Endothelial cell (in vitro differentiated cells): Measurements from ENCODE around the gene PANK3. TPM values are rescaled to one million over a fixed set of nuclear protein-coding genes. Genes with fewer than 3 reads are reported as not detected.

Experiments
- DNase-seq: peaks from one replicate; pipeline ENCODE4 v3.0.0; 2021; ENCODE audit warnings: low spot score
- H3K27ac Mint-ChIP-seq: one replicate; pipeline ENCODE4 v1.8.0; 2021; ENCODE audit warnings: mixed read lengths, inconsistent platforms; ENCODE audit not compliant: unreplicated experiment
- H3K27me3 Mint-ChIP-seq: one replicate; pipeline ENCODE4 v1.8.0; 2021; ENCODE audit warnings: mild to moderate bottlenecking, moderate library complexity, mixed read lengths, inconsistent platforms; ENCODE audit not compliant: unreplicated experiment
- H3K36me3 Mint-ChIP-seq: one replicate; pipeline ENCODE4 v1.8.0; 2021; ENCODE audit warnings: mild to moderate bottlenecking, low read depth, mixed read lengths, inconsistent platforms; ENCODE audit not compliant: unreplicated experiment
- H3K4me1 Mint-ChIP-seq: one replicate; pipeline ENCODE4 v1.8.0; 2021; ENCODE audit warnings: mild to moderate bottlenecking, mixed read lengths, inconsistent platforms; ENCODE audit not compliant: unreplicated experiment
- H3K4me3 Mint-ChIP-seq: one replicate; pipeline ENCODE4 v1.8.0; 2021; ENCODE audit warnings: mild to moderate bottlenecking, mixed read lengths, inconsistent platforms; ENCODE audit not compliant: unreplicated experiment
- H3K9me3 Mint-ChIP-seq: one replicate; pipeline ENCODE4 v1.8.0; 2021; ENCODE audit warnings: mixed read lengths, inconsistent platforms; ENCODE audit not compliant: unreplicated experiment
- total RNA-seq: library from RNA; stranded (reverse); fragmentation: NEBNext Ultra II Directional; extraction: Animal tissue kit (Norgen Biotek cat#: 25700); gene quantifications from one replicate; pipeline ENCODE4 v1.2.1, GENCODE V29; 2021; ENCODE audit not compliant: unreplicated experiment
- TF ChIP-seq, protein P1 (sequence below): fragments of 200-600 bp; sonication (generic); IDR thresholded peaks from one replicate; pipeline ENCODE4 v1.5.0; 2021; ENCODE audit warnings: antibody characterized with exemption; ENCODE audit not compliant: unreplicated experiment

The PANK3 gene
- total RNA-seq, 1 donor from 2014 or later = 103 TPM

DNA sequence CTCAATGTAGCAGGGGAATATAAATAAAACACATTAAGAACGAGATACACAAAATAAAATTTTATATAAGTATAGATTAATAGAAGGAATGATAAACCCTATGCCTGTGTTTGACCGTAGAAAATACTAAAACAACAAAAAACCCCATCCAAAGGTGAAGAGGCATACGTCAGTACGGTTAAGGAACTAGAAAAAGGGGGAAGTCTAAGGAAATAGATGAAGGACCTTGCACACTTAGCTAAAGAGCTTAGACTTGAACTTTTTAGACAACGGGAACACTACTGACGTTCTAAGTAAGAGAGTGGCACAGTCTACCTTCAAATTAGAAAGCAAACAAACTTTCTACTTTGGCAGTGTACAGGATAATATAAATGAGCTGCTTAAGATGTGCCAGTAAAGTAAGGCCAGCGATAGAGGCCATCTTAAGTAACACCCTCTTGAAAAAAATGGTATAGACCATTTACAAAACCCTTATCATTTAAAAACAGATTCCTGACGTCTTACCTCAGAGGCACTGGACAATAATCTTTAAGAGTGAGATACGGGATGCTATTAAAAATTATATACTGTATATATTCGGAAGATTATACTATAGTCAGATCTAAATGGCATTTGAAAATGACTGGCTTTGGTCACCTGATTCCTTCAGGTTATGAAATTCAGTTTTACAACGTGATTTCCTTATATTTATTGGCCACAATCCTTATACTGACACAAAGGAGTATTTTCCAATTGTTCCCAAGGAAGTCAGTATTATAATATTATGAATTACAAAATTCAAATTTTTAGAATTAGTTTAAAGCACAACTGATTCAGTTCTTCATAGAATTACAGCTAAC, 8.5 kb downstream of the PANK3 start:
- Mint-ChIP-seq H3K36me3 (peaks cover 9% of the 10 kb centered on the region), H3K4me1 (peaks cover 10% of the 10 kb centered on the region), H3K27me3 (peaks cover 3% of the 10 kb centered on the region), H3K27ac (no peak overlapping the region), H3K4me3 (no peak overlapping the region), H3K9me3 (no peaks in the 10 kb centered on the region)
- TF ChIP-seq, protein P1, sequence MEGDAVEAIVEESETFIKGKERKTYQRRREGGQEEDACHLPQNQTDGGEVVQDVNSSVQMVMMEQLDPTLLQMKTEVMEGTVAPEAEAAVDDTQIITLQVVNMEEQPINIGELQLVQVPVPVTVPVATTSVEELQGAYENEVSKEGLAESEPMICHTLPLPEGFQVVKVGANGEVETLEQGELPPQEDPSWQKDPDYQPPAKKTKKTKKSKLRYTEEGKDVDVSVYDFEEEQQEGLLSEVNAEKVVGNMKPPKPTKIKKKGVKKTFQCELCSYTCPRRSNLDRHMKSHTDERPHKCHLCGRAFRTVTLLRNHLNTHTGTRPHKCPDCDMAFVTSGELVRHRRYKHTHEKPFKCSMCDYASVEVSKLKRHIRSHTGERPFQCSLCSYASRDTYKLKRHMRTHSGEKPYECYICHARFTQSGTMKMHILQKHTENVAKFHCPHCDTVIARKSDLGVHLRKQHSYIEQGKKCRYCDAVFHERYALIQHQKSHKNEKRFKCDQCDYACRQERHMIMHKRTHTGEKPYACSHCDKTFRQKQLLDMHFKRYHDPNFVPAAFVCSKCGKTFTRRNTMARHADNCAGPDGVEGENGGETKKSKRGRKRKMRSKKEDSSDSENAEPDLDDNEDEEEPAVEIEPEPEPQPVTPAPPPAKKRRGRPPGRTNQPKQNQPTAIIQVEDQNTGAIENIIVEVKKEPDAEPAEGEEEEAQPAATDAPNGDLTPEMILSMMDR = no peak
- DNase-seq = no peak

DNA sequence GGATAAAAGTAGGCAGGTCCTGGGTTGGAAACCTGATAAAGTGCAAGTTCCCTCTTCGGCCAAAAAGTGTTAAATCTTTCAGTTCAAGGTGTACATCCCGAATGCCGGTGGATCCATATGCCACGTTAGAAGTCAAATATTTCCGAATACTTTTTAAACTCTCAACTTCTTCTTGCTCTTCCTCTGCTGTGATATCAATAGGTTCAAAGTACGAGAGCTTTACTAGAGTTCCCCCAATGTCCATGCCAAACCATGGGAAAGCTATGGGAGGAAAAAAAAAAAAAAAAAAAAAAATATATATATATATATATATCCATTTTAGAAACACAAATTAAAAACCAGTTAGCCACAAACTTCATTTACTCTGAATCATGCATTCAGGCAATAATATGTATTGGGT, 10.4 kb downstream of the PANK3 start:
- Mint-ChIP-seq H3K4me1 (peaks cover 7% of the 10 kb centered on the region), H3K9me3 (no peaks in the 10 kb centered on the region), H3K27me3 (peaks cover 3% of the 10 kb centered on the region), H3K27ac (no peak overlapping the region), H3K4me3 (no peak overlapping the region), H3K36me3 (peaks cover 9% of the 10 kb centered on the region)
- no peak for DNase-seq
- TF ChIP-seq, protein P1 = no peak

DNA sequence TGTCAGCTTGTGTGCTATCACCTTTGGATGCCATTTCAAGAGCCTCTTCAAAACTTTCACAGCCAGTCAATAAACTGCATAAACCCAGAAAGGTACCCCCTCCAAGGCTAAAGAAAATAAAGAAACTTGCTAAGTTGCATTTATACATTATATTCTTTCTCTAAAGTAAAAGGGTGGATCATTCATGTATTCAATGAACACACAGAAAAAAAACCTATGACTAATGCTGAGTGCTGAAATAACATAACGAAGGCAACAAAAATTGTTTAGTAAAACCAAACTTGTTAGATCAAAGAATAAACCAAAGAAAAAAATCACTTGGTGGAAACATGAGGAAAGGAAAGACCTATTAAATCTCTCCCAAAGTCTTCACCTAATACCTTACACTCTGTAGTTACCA, 15.2 kb downstream of the PANK3 start:
- peaks cover 9% of the 10 kb centered on the region for H3K36me3 Mint-ChIP-seq
- no peaks in the 10 kb centered on the region for H3K27me3 Mint-ChIP-seq

DNA sequence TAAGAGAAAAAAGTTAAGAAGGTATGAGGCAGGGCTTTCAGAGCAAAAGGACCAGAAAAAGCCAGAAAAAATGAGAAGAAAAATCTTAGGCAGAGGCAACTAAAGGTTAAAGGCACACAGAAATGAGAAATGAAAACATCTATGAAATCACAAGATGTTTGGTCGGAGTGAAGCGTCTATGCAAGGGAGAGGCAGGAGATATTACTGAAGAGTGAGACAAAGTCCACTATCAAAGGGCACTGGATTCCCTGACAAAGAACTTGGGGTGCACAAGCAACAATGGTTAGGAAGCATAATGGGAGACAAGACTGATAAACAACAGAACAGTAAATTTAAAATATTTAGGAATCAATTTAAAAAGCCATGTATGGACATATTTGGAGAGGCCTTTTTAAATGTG, 16.9 kb downstream of the PANK3 start:
- Mint-ChIP-seq H3K27ac (peak overlapping the region; percentile 40), H3K9me3 (no peaks in the 10 kb centered on the region), H3K36me3 (peaks cover 7% of the 10 kb centered on the region), H3K27me3 (no peaks in the 10 kb centered on the region), H3K4me1 (no peaks in the 10 kb centered on the region), H3K4me3 (no peak overlapping the region)
- DNase-seq = no peak
- TF ChIP-seq, protein P1 = no peak

More for the DNA sequence above, 15.2 kb downstream of the PANK3 start:
- H3K9me3 Mint-ChIP-seq = no peaks in the 10 kb centered on the region
- no peak overlapping the region for H3K27ac Mint-ChIP-seq
- TF ChIP-seq, protein P1 = no peak
- H3K4me1 Mint-ChIP-seq = no peaks in the 10 kb centered on the region
- H3K4me3 Mint-ChIP-seq = no peak overlapping the region
- DNase-seq = no peak

DNA sequence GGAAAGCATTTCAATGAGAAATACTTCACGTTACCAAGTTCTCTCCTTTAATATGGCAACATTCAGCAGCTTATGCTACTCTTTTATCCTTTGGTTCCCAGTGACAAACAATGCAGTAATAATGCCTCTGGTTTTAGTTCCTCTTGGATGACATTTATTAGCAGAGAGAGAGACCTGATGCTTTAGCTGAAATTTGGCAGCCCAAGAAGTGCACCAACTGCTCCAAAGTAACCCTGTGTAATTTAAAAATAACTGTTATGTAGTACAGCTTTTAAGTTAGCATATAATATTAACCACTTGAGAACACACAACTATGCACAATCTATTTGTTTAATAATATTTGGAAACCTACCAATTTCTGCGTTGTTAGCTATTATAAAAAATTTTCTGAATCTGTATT, 21.8 kb downstream of the PANK3 start:
- Mint-ChIP-seq H3K9me3 (no peaks in the 10 kb centered on the region), H3K4me1 (no peaks in the 10 kb centered on the region), H3K27me3 (peaks cover 2% of the 10 kb centered on the region), H3K36me3 (peaks cover 31% of the 10 kb centered on the region), H3K27ac (no peak overlapping the region), H3K4me3 (no peak overlapping the region)
- TF ChIP-seq, protein P1 = no peak
- DNase-seq = no peak
